DOHH2 (cell line): ENCODE data around the gene ZNF354C.

Source experiments
- H3F3A ChIP-seq: fragments of 200-600 bp; sonication (generic), shearing (Covaris generic); 2 replicates; pipeline ENCODE4 v1.6.0; 2016; ENCODE audit warnings: antibody characterized with exemption, mild to moderate bottlenecking; ENCODE audit not compliant: control insufficient read depth, insufficient read depth
- H3K27ac ChIP-seq: fragments of 200-600 bp; sonication (generic); 2 replicates; pipeline ENCODE4 v1.5.1; 2014; ENCODE audit warnings: low read depth, mild to moderate bottlenecking, low read length, moderate library complexity
- H3K27me3 ChIP-seq: fragments of 200-600 bp; sonication (generic); 2 replicates; pipeline ENCODE4 v1.6.1; 2014; ENCODE audit warnings: mild to moderate bottlenecking, low read length, mixed read lengths; ENCODE audit not compliant: control insufficient read depth
- H3K36me3 ChIP-seq: fragments of 200-600 bp; sonication (generic); 2 replicates; pipeline ENCODE4 v1.6.1; 2014; ENCODE audit warnings: mild to moderate bottlenecking, low read length, moderate library complexity, mixed read lengths; ENCODE audit not compliant: control insufficient read depth
- H3K4me1 ChIP-seq: fragments of 200-600 bp; sonication (generic); 2 replicates; pipeline ENCODE4 v1.6.1; 2014; ENCODE audit warnings: mild to moderate bottlenecking, low read length, mixed read lengths; ENCODE audit not compliant: control insufficient read depth
- H3K4me2 ChIP-seq: fragments of 200-600 bp; sonication (generic); 2 replicates; pipeline ENCODE4 v1.6.0; 2014; ENCODE audit warnings: mild to moderate bottlenecking, low read length, moderate library complexity
- H3K4me3 ChIP-seq: fragments of 200-600 bp; sonication (generic); 2 replicates; pipeline ENCODE4 v1.5.1; 2014; ENCODE audit warnings: mild to moderate bottlenecking, low read length, mixed read lengths
- H3K79me2 ChIP-seq: fragments of 200-600 bp; sonication (generic); 2 replicates; pipeline ENCODE4 v1.6.1; 2014; ENCODE audit warnings: mild to moderate bottlenecking, low read length, mixed read lengths; ENCODE audit not compliant: control insufficient read depth
- H3K9me2 ChIP-seq: fragments of 200-600 bp; sonication (generic); replicated peaks from 2 replicates; pipeline ENCODE4 v1.6.1; 2014; ENCODE audit warnings: mild to moderate bottlenecking, low read length, mixed read lengths; ENCODE audit not compliant: control insufficient read depth
- H3K9me3 ChIP-seq: fragments of 200-600 bp; sonication (generic); 2 replicates; pipeline ENCODE4 v1.6.1; 2014; ENCODE audit warnings: antibody characterized with exemption, low read length, mixed read lengths; ENCODE audit not compliant: control insufficient read depth, insufficient read depth
- H4K20me1 ChIP-seq: fragments of 200-600 bp; sonication (generic); 2 replicates; pipeline ENCODE4 v1.6.0; 2014; ENCODE audit warnings: low read depth, mild to moderate bottlenecking, antibody characterized with exemption, low read length, moderate library complexity; ENCODE audit not compliant: control insufficient read depth, insufficient read depth
- EZH2phosphoT487 ChIP-seq: fragments of 200-600 bp; sonication (generic); IDR thresholded peaks from 2 replicates; pipeline ENCODE4 v1.6.1; 2017; ENCODE audit warnings: borderline replicate concordance, mild to moderate bottlenecking, antibody characterized with exemption, low read length, moderate library complexity, mixed read lengths
- TF ChIP-seq, protein P1 (sequence below): fragments of 200-600 bp; sonication (generic); IDR thresholded peaks from one replicate; pipeline ENCODE4 v1.5.1; 2014; ENCODE audit warnings: antibody characterized with exemption, mild to moderate bottlenecking, low read depth, low read length; ENCODE audit not compliant: poor library complexity, severe bottlenecking

ZNF354C gene

DNA sequence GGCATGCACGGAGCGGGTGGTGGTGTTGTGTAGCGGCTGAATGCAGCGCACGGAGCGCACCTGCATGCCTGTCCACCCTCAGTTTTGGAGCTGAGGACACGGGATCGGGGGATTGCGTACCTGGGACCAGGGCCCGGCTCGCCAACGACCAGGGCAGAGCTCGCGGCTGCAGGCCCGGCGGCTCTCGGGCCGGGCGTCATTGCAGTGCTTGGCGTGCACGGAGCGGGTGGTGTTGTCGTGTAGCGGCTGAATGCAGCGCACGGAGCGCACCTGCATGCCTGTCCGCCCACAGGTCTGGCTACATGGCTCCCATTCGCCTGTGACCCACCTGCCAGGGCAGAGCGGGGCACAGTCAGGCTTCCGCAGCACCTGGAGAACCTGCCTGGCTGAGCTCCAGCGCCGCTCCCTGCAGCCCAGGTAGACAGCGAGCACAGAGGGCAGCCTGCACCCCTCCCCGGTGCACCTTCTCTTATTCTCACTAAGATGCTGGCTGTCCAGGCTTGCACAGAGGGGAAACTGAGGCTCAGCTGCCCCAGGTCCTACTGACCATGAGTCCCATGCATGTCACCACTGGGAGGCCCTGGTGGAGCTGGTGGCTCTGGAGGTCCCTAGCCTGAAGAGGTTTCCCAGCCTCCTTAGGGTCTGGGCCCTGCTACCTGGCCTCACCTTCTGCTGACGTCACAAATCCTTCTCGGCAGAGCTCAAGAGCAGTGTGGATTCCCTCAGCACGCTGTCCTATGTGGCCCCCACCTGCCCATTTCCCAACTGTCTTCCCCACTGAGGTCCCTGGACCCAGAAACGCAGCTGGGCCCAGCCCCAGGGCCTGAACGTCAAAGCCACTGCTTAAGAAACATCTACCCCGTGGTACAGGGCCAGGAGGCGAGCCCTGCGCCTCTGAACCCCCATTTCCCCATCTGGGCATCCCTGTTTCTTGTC is 64.9 kb downstream of the ZNF354C start:
- H3K36me3 ChIP-seq, result no peaks in the 10 kb centered on the region

DNA sequence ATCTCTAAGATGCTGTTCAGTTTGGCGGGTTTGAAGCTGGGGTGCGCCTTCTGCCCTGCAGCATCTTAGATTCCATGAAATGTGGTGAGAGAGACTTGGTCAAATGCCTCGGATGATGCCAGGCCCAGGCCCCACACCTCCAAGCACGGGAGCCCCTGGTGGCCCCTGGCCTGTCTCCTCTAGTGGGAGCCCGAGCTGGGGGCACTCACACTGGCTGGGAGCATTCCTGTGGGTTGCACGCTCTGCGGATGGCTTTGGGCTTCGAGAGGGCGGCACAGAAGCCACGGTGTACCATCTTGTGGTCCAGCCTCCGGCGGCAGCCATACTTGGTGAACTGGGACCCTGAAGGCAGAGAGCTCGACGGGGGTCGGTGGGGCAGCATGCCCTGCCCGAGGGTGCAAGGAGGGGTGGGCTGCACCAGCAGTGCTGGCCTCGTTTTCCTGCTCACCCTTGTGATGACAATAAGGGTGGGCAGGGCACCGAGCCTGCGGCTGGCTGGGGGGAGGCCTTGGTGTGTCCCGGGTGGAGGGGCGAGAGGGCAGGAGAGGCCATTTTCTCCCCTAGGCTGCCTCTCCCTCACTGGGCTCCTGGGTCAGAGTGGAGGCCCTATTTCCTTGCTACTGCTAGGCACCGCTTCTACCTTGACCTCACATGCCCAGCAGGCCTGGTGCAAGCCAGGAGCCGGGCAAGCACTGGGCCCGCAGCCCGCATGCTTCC is 65.8 kb downstream of the ZNF354C start:
- no peaks in the 10 kb centered on the region for H3K27me3 ChIP-seq
- no peaks in the 10 kb centered on the region for H3K9me2 ChIP-seq
- TF ChIP-seq, protein P1, sequence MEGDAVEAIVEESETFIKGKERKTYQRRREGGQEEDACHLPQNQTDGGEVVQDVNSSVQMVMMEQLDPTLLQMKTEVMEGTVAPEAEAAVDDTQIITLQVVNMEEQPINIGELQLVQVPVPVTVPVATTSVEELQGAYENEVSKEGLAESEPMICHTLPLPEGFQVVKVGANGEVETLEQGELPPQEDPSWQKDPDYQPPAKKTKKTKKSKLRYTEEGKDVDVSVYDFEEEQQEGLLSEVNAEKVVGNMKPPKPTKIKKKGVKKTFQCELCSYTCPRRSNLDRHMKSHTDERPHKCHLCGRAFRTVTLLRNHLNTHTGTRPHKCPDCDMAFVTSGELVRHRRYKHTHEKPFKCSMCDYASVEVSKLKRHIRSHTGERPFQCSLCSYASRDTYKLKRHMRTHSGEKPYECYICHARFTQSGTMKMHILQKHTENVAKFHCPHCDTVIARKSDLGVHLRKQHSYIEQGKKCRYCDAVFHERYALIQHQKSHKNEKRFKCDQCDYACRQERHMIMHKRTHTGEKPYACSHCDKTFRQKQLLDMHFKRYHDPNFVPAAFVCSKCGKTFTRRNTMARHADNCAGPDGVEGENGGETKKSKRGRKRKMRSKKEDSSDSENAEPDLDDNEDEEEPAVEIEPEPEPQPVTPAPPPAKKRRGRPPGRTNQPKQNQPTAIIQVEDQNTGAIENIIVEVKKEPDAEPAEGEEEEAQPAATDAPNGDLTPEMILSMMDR, result no peak
- no peak for TF ChIP-seq EZH2phosphoT487
- no peak overlapping the region for H3K27ac ChIP-seq
- H3K4me3 ChIP-seq, result no peak overlapping the region
- H3K4me2 ChIP-seq, result no peak overlapping the region
- peaks cover 15% of the 10 kb centered on the region; the same call in 1 of the 2 replicates for H3K9me3 ChIP-seq
- no peaks in the 10 kb centered on the region for H4K20me1 ChIP-seq
- H3K79me2 ChIP-seq, result no peaks in the 10 kb centered on the region
- H3K4me1 ChIP-seq, result no peaks in the 10 kb centered on the region
- no peaks in the 10 kb centered on the region for H3K36me3 ChIP-seq
- H3F3A ChIP-seq, result no peaks in the 10 kb centered on the region

More for the DNA sequence above, 64.9 kb downstream of the ZNF354C start:
- Histone ChIP-seq H3K4me1 (no peaks in the 10 kb centered on the region), H4K20me1 (no peaks in the 10 kb centered on the region), H3K4me3 (no peak overlapping the region), H3K79me2 (no peaks in the 10 kb centered on the region), H3K9me3 (peaks cover 15% of the 10 kb centered on the region; the same call in 1 of the 2 replicates), H3K9me2 (no peaks in the 10 kb centered on the region), H3K27ac (no peak overlapping the region), H3K4me2 (no peak overlapping the region), H3F3A (no peaks in the 10 kb centered on the region), H3K27me3 (no peaks in the 10 kb centered on the region)
- TF ChIP-seq, protein P1, result no peak
- TF ChIP-seq EZH2phosphoT487, result no peak

DNA sequence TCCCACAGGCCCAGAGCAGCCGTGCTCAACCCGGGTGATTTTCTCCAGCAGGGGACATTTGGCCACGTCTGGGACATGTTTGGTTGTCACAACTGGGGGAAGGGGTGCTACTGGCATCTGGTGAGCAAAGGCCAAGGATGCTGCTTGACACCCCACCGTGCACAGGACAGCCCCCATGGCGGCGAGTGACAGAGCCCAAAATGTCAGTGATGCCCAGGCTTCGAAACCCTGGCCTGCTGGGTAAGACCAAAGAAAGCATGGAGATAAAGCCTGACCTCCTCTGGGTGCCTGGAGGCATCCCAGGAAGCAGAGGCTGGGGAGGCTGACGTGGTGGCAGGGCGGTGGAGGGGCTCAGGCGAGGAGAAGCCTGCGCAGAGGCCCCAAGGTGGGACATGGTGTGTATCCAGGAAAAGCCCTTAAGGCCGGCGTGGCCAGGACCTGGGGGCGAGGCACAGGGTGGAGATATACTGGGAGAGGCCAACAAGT is 66.4 kb downstream of the ZNF354C start:
- H3K36me3 ChIP-seq, result no peaks in the 10 kb centered on the region
- no peak overlapping the region for H3K4me3 ChIP-seq
- no peaks in the 10 kb centered on the region for H3F3A ChIP-seq
- no peak overlapping the region for H3K4me2 ChIP-seq
- peaks cover 15% of the 10 kb centered on the region; the same call in 1 of the 2 replicates for H3K9me3 ChIP-seq
- H3K27ac ChIP-seq, result no peak overlapping the region
- H4K20me1 ChIP-seq, result no peaks in the 10 kb centered on the region
- no peaks in the 10 kb centered on the region for H3K9me2 ChIP-seq
- no peak for TF ChIP-seq EZH2phosphoT487
- TF ChIP-seq, protein P1, result no peak
- H3K27me3 ChIP-seq, result no peaks in the 10 kb centered on the region
- no peaks in the 10 kb centered on the region for H3K4me1 ChIP-seq
- no peaks in the 10 kb centered on the region for H3K79me2 ChIP-seq
